HS-5 (cell line): ENCODE measurements around the gene GJA1.
"Not testable (repeated sequence)": the region's sequence is repeated elsewhere in the genome, so short reads cannot be mapped to it uniquely, and the experiment has no call there.

Source experiments
- DNase-seq: peaks from one replicate; pipeline ENCODE4 v3.0.0-alpha.2; 2012; ENCODE audit warnings: low read depth

The GJA1 gene

GRCh38 chr6:121436960-121437850, 1.8 kb downstream of the GJA1 start:
- DNase-seq = peak; percentile 23

GRCh38 chr6:121437851-121438651, 2.6 kb downstream of the GJA1 start:
- peak; percentile 67 for DNase-seq

- DNase-seq = no peak
These were observed 3.4 kb downstream of the GJA1 start for GRCh38 chr6:121438869-121439268.

- no peak for DNase-seq
These were observed 4.0 kb downstream of the GJA1 start for GRCh38 chr6:121439475-121439874.

GRCh38 chr6:121439926-121440325, 4.5 kb downstream of the GJA1 start:
- DNase-seq = no peak

- DNase-seq = no peak
These were observed 6.0 kb downstream of the GJA1 start for GRCh38 chr6:121441477-121441876.

- no peak for DNase-seq
These were observed 7.1 kb downstream of the GJA1 start for GRCh38 chr6:121442576-121442975.

GRCh38 chr6:121443971-121444541, 8.6 kb downstream of the GJA1 start:
- DNase-seq = no peak

DNA sequence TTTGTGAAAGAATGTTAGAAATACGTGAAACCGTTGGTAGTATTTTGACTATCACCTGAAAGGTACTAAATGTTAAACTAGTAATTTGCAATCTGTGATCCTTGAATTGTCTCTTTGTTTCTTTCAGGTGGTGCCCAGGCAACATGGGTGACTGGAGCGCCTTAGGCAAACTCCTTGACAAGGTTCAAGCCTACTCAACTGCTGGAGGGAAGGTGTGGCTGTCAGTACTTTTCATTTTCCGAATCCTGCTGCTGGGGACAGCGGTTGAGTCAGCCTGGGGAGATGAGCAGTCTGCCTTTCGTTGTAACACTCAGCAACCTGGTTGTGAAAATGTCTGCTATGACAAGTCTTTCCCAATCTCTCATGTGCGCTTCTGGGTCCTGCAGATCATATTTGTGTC, 11.3 kb downstream of the GJA1 start:
- DNase-seq = not testable (repeated sequence)

DNA sequence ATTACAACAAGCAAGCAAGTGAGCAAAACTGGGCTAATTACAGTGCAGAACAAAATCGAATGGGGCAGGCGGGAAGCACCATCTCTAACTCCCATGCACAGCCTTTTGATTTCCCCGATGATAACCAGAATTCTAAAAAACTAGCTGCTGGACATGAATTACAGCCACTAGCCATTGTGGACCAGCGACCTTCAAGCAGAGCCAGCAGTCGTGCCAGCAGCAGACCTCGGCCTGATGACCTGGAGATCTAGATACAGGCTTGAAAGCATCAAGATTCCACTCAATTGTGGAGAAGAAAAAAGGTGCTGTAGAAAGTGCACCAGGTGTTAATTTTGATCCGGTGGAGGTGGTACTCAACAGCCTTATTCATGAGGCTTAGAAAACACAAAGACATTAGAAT, 12.3 kb downstream of the GJA1 start:
- not testable (repeated sequence) for DNase-seq

DNA sequence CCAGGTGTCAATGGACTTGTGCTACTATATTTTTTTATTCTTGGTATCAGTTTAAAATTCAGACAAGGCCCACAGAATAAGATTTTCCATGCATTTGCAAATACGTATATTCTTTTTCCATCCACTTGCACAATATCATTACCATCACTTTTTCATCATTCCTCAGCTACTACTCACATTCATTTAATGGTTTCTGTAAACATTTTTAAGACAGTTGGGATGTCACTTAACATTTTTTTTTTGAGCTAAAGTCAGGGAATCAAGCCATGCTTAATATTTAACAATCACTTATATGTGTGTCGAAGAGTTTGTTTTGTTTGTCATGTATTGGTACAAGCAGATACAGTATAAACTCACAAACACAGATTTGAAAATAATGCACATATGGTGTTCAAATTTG, 13.1 kb downstream of the GJA1 start:
- not testable (repeated sequence) for DNase-seq

DNA sequence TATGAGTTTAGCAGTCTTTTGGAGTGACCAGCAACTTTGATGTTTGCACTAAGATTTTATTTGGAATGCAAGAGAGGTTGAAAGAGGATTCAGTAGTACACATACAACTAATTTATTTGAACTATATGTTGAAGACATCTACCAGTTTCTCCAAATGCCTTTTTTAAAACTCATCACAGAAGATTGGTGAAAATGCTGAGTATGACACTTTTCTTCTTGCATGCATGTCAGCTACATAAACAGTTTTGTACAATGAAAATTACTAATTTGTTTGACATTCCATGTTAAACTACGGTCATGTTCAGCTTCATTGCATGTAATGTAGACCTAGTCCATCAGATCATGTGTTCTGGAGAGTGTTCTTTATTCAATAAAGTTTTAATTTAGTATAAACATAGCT, 13.9 kb downstream of the GJA1 start:
- no peak for DNase-seq

DNA sequence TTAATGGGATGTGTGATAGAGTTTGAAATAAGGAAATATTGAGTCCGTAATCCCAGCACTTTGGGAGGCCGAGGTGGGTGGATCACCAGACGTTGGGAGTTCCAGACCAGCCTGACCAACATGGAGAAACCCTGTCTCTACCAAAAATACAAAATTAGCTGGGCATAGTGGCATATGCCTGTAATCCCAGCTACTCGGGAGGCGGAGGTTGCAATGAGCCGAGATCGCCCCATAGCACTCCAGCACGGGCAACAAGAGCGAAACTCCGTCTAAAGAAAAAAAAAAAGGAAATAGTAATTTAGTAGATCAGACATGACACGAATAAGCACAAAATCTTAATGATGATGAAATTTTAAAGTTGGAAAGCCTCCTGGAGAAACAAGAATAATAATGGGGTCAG, 14.8 kb downstream of the GJA1 start:
- DNase-seq = no peak

- DNase-seq = no peak
These were observed 15.8 kb downstream of the GJA1 start for GRCh38 chr6:121451250-121451649.

DNA sequence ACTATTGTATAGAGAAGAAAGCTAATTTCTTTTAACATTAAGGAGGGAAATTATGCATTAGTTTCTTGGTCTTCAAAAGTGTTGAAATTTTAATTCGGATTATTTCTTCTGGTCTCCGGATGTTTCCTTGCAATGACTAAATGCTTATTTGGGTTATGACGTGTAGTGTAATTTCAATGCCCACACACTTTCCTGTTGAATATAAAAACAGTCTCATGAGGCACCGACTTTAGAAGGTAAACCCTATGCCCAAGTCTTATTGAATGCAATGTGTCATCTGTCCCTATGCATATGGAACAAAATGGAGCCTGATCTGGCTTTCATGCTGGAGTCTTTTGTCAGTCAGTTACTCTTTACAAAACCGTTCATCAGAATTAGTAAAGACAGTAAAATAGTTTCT, 17.7 kb downstream of the GJA1 start:
- DNase-seq = no peak

DNA sequence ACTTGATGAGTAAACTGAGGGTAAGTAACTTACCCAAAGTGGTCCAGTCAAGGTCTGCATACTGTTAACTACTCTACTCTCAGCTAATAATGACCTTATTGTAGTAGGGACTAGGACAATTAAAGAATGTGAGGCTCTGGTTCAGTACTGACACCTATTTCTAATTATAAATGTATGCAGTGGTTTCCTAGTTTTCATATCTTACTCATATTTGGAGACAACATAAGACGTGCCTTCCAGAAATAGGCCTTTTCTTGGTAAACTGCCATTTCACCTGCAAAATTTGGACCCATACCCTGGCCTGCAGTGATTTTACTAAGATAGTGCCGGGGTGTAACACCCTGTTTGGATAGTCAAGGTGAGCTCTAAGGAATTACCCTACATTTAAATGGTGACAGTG, 24.7 kb downstream of the GJA1 start:
- DNase-seq = no peak

- no peak for DNase-seq
These were observed 27.6 kb downstream of the GJA1 start for GRCh38 chr6:121463087-121463486.

GRCh38 chr6:121465101-121465500, 29.7 kb downstream of the GJA1 start:
- no peak for DNase-seq

- DNase-seq = no peak
These were observed 44.1 kb downstream of the GJA1 start for GRCh38 chr6:121479486-121480098.

GRCh38 chr6:121480099-121480713, 44.8 kb downstream of the GJA1 start:
- DNase-seq = no peak

- DNase-seq = peak; percentile 77
These were observed 46.7 kb downstream of the GJA1 start for GRCh38 chr6:121482004-121482693.
